GM23338 (cell line): Measurements from ENCODE around the gene AEN. TPM values are rescaled to one million over a fixed set of nuclear protein-coding genes. Genes with fewer than 3 reads are reported as not detected.

ENCODE experiments used
- ATAC-seq: fragments of 200-7000 bp; cut with Tn5 transposase; 3 replicates; pipeline ENCODE4 v1.9.1; 2020
- DNase-seq: peaks from one replicate; pipeline ENCODE4 v3.0.0-alpha.2; 2015; ENCODE audit warnings: low spot score
- H2AFZ ChIP-seq: fragments of 200-600 bp; sonication (generic); 2 replicates; pipeline ENCODE4 v1.8.0; 2016; ENCODE audit warnings: antibody characterized with exemption, mild to moderate bottlenecking, moderate library complexity
- H3F3A ChIP-seq: fragments of 200-600 bp; sonication (generic); replicated peaks from 2 replicates; pipeline ENCODE4 v1.8.0; 2017; ENCODE audit warnings: antibody characterized with exemption, mixed run types, low read depth
- H3K27ac ChIP-seq: fragments of 200-600 bp; sonication (generic); 2 replicates; pipeline ENCODE4 v1.6.1; 2016; ENCODE audit warnings: low read depth
- H3K27me3 ChIP-seq: fragments of 200-600 bp; sonication (generic); 2 replicates; pipeline ENCODE4 v1.8.0; 2016; ENCODE audit warnings: mild to moderate bottlenecking, mixed run types, moderate library complexity; ENCODE audit not compliant: insufficient read depth
- H3K36me3 ChIP-seq: fragments of 200-600 bp; sonication (generic); 2 replicates; pipeline ENCODE4 v1.8.0; 2016; ENCODE audit warnings: mild to moderate bottlenecking; ENCODE audit not compliant: insufficient read depth
- H3K4me1 ChIP-seq: fragments of 200-600 bp; sonication (generic); 2 replicates; pipeline ENCODE4 v1.8.0; 2016; ENCODE audit warnings: mild to moderate bottlenecking, moderate library complexity; ENCODE audit not compliant: insufficient read depth
- H3K4me2 ChIP-seq: fragments of 200-600 bp; sonication (generic); 2 replicates; pipeline ENCODE4 v1.7.1; 2017; ENCODE audit warnings: mixed run types
- H3K4me3 ChIP-seq: fragments of 200-600 bp; sonication (generic); 2 replicates; pipeline ENCODE4 v1.6.1; 2016; ENCODE audit warnings: mixed run types
- H3K79me2 ChIP-seq: fragments of 200-600 bp; sonication (generic); replicated peaks from 2 replicates; pipeline ENCODE4 v1.8.0; 2017; ENCODE audit warnings: mild to moderate bottlenecking; ENCODE audit not compliant: insufficient read depth
- H3K9me2 ChIP-seq: fragments of 200-600 bp; sonication (generic); 2 replicates; pipeline ENCODE4 v1.8.0; 2017; ENCODE audit not compliant: insufficient read depth
- H4K20me1 ChIP-seq: fragments of 200-600 bp; sonication (generic); replicated peaks from 2 replicates; pipeline ENCODE4 v1.8.0; 2017; ENCODE audit warnings: mild to moderate bottlenecking; ENCODE audit not compliant: insufficient read depth
- H3K27ac Mint-ChIP-seq: 2 replicates; pipeline ENCODE4 v1.8.0; 2020; ENCODE audit warnings: inconsistent platforms, mild to moderate bottlenecking, moderate library complexity, mixed read lengths
- H3K27me3 Mint-ChIP-seq: 3 replicates; pipeline ENCODE4 v1.8.0; 2022; ENCODE audit warnings: low read depth, mild to moderate bottlenecking, moderate library complexity, mixed read lengths, inconsistent platforms; ENCODE audit not compliant: insufficient read depth, poor library complexity
- H3K36me3 Mint-ChIP-seq: 3 replicates; pipeline ENCODE4 v1.8.0; 2021; ENCODE audit warnings: low read depth, mild to moderate bottlenecking, inconsistent platforms, moderate library complexity, mixed read lengths
- H3K4me1 Mint-ChIP-seq: 3 replicates; pipeline ENCODE4 v1.8.0; 2020; ENCODE audit warnings: mild to moderate bottlenecking, inconsistent platforms, mixed read lengths
- H3K4me3 Mint-ChIP-seq: 3 replicates; pipeline ENCODE4 v1.8.0; 2021; ENCODE audit warnings: moderate library complexity, mild to moderate bottlenecking, inconsistent platforms, mixed read lengths
- H3K9me3 Mint-ChIP-seq: 3 replicates; pipeline ENCODE4 v1.8.0; 2020; ENCODE audit warnings: moderate library complexity, mild to moderate bottlenecking, inconsistent platforms, mixed read lengths
- ETS1 ChIP-seq: IDR thresholded peaks from 2 replicates; pipeline ENCODE4 v1.6.1; 2016; ENCODE audit warnings: antibody characterized with exemption
- EZH2 ChIP-seq: fragments of 200-600 bp; sonication (generic); IDR thresholded peaks from one replicate; pipeline ENCODE4 v1.8.0; 2017; ENCODE audit warnings: antibody characterized with exemption, mild to moderate bottlenecking, low read depth; ENCODE audit not compliant: unreplicated experiment
- JUNB ChIP-seq: IDR thresholded peaks from one replicate; pipeline ENCODE4 v1.6.1; 2016; ENCODE audit warnings: antibody characterized with exemption; ENCODE audit not compliant: unreplicated experiment
- POLR2AphosphoS5 ChIP-seq: IDR thresholded peaks from 2 replicates; pipeline ENCODE4 v1.6.1; 2016; ENCODE audit warnings: antibody characterized with exemption, low read depth
- REST ChIP-seq: IDR thresholded peaks from one replicate; pipeline ENCODE4 v1.6.1; 2018; ENCODE audit warnings: antibody characterized with exemption; ENCODE audit not compliant: unreplicated experiment
- ZNF114 ChIP-seq: fragments of 250-450 bp; sonication (Bioruptor Pico); IDR thresholded peaks from 2 replicates; pipeline ENCODE4 v1.5.0; 2020; ENCODE audit warnings: mild to moderate bottlenecking, moderate library complexity
- polyA plus RNA-seq: library from polyadenylated mRNA; unstranded; fragments of >200 nt; fragmentation: Nextera tagmentation; extraction: Ambion mirVana; gene quantifications from 2 replicates; pipeline ENCODE4 v1.2.1, GENCODE V29; 2016
- total RNA-seq: library from RNA; depleted of rRNA; stranded (reverse); fragments of >200 nt; shearing (Covaris generic); gene quantifications from 2 replicates; pipeline ENCODE4 v1.2.3, GENCODE V29; 2014
- TF ChIP-seq, protein P1 (sequence below): fragments of 250-450 bp; sonication (Bioruptor Pico); IDR thresholded peaks from 2 replicates; pipeline ENCODE4 v1.5.0; 2020; ENCODE audit warnings: mild to moderate bottlenecking, moderate library complexity
- TF ChIP-seq, protein P2 (sequence below), 2 experiments: fragments of 200-600 bp in 1 of 2; sonication (generic) in 1 of 2; conservative IDR thresholded peaks; 2 replicates each; pipeline versions ENCODE4 v1.5.1 to v1.6.1; 2016 to 2017; ENCODE audit warnings: antibody characterized with exemption in 2 of 2, low read depth in 2 of 2, mild to moderate bottlenecking in 2 of 2, moderate library complexity in 1 of 2

Gene AEN
- total and polyA plus RNA-seq, 2 experiments from 2014 or later, result 82.3 to 220 TPM

GRCh38 chr15:88661761-88662556 is 40.8 kb downstream of the AEN start (continued):
- TF ChIP-seq, protein P1, sequence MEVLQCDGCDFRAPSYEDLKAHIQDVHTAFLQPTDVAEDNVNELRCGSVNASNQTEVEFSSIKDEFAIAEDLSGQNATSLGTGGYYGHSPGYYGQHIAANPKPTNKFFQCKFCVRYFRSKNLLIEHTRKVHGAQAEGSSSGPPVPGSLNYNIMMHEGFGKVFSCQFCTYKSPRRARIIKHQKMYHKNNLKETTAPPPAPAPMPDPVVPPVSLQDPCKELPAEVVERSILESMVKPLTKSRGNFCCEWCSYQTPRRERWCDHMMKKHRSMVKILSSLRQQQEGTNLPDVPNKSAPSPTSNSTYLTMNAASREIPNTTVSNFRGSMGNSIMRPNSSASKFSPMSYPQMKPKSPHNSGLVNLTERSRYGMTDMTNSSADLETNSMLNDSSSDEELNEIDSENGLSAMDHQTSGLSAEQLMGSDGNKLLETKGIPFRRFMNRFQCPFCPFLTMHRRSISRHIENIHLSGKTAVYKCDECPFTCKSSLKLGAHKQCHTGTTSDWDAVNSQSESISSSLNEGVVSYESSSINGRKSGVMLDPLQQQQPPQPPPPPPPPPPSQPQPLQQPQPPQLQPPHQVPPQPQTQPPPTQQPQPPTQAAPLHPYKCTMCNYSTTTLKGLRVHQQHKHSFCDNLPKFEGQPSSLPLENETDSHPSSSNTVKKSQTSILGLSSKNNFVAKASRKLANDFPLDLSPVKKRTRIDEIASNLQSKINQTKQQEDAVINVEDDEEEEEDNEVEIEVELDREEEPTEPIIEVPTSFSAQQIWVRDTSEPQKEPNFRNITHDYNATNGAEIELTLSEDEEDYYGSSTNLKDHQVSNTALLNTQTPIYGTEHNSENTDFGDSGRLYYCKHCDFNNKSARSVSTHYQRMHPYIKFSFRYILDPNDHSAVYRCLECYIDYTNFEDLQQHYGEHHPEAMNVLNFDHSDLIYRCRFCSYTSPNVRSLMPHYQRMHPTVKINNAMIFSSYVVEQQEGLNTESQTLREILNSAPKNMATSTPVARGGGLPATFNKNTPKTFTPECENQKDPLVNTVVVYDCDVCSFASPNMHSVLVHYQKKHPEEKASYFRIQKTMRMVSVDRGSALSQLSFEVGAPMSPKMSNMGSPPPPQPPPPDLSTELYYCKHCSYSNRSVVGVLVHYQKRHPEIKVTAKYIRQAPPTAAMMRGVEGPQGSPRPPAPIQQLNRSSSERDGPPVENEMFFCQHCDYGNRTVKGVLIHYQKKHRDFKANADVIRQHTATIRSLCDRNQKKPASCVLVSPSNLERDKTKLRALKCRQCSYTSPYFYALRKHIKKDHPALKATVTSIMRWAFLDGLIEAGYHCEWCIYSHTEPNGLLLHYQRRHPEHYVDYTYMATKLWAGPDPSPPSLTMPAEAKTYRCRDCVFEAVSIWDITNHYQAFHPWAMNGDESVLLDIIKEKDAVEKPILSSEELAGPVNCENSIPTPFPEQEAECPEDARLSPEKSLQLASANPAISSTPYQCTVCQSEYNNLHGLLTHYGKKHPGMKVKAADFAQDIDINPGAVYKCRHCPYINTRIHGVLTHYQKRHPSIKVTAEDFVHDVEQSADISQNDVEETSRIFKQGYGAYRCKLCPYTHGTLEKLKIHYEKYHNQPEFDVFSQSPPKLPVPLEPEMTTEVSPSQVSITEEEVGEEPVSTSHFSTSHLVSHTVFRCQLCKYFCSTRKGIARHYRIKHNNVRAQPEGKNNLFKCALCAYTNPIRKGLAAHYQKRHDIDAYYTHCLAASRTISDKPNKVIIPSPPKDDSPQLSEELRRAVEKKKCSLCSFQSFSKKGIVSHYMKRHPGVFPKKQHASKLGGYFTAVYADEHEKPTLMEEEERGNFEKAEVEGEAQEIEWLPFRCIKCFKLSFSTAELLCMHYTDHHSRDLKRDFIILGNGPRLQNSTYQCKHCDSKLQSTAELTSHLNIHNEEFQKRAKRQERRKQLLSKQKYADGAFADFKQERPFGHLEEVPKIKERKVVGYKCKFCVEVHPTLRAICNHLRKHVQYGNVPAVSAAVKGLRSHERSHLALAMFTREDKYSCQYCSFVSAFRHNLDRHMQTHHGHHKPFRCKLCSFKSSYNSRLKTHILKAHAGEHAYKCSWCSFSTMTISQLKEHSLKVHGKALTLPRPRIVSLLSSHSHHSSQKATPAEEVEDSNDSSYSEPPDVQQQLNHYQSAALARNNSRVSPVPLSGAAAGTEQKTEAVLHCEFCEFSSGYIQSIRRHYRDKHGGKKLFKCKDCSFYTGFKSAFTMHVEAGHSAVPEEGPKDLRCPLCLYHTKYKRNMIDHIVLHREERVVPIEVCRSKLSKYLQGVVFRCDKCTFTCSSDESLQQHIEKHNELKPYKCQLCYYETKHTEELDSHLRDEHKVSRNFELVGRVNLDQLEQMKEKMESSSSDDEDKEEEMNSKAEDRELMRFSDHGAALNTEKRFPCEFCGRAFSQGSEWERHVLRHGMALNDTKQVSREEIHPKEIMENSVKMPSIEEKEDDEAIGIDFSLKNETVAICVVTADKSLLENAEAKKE (CRISPR knock-in tag), result no peak
- TF ChIP-seq, protein P2, sequence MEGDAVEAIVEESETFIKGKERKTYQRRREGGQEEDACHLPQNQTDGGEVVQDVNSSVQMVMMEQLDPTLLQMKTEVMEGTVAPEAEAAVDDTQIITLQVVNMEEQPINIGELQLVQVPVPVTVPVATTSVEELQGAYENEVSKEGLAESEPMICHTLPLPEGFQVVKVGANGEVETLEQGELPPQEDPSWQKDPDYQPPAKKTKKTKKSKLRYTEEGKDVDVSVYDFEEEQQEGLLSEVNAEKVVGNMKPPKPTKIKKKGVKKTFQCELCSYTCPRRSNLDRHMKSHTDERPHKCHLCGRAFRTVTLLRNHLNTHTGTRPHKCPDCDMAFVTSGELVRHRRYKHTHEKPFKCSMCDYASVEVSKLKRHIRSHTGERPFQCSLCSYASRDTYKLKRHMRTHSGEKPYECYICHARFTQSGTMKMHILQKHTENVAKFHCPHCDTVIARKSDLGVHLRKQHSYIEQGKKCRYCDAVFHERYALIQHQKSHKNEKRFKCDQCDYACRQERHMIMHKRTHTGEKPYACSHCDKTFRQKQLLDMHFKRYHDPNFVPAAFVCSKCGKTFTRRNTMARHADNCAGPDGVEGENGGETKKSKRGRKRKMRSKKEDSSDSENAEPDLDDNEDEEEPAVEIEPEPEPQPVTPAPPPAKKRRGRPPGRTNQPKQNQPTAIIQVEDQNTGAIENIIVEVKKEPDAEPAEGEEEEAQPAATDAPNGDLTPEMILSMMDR (conservative IDR thresholded peaks at IDR 0.05; ENCODE audit: low read depth in 2 of 2), result no peak
- no peak for TF ChIP-seq ZNF114 (CRISPR knock-in tag)

- H3K9me3 Mint-ChIP-seq, result no peaks in the 10 kb centered on the region
- H3K36me3 Mint-ChIP-seq, result no peaks in the 10 kb centered on the region
- Histone ChIP-seq H2AFZ (no peak overlapping the region), H3K4me1 (no peaks in the 10 kb centered on the region), H4K20me1 (no peaks in the 10 kb centered on the region; the same call in 1 of the 2 replicates), H3K27ac (no peak overlapping the region), H3K9me2 (no peaks in the 10 kb centered on the region), H3K36me3 (no peaks in the 10 kb centered on the region), H3K27me3 (no peaks in the 10 kb centered on the region), H3F3A (no peaks in the 10 kb centered on the region), H3K79me2 (no peaks in the 10 kb centered on the region), H3K4me2 (no peak overlapping the region), H3K4me3 (no peak overlapping the region)
- DNase-seq, result no peak
- H3K4me1 Mint-ChIP-seq, result peaks cover 1% of the 10 kb centered on the region; the same call in 1 of the 3 replicates
- peaks cover 3% of the 10 kb centered on the region for H3K27me3 Mint-ChIP-seq
- H3K27ac Mint-ChIP-seq, result no peak overlapping the region
- H3K4me3 Mint-ChIP-seq, result no peak overlapping the region
- ATAC-seq, result no peak
- no peak for TF ChIP-seq REST
- no peak for TF ChIP-seq EZH2
- TF ChIP-seq, protein P2 (conservative IDR thresholded peaks at IDR 0.05; ENCODE audit: low read depth in 2 of 2), result no peak
- no peak for TF ChIP-seq ETS1
- no peak for TF ChIP-seq POLR2AphosphoS5
- no peak for TF ChIP-seq JUNB
Measured at GRCh38 chr15:88663141-88663621, 42.0 kb downstream of the AEN start.
